Astrocyte of the cerebellum (primary cell): ENCODE measurements around the gene NT5C1A.

Experiments used
- DNase-seq: peaks from one replicate; pipeline ENCODE4 v3.0.0-alpha.2; 2011; ENCODE audit warnings: low read depth
- H3K4me3 ChIP-seq: 2 replicates; pipeline ENCODE4 v1.5.1; 2011; ENCODE audit warnings: mild to moderate bottlenecking, low read depth, low read length, moderate library complexity
- in situ Hi-C: cut with HindIII; loops from 2 replicates; pipeline ENCODE4 v1.10.0; 2017; ENCODE audit warnings: low sequenced_read_pairs
- TF ChIP-seq, protein P1 (sequence below): IDR thresholded peaks from 2 replicates; pipeline ENCODE4 v1.5.1; 2012; ENCODE audit warnings: low read length, low read depth, moderate library complexity, mild to moderate bottlenecking; ENCODE audit errors: missing control alignments

The NT5C1A gene

GRCh38 chr1:39617488-39618049 is 54.3 kb downstream of the NT5C1A start:
- in situ Hi-C loops, result no loop called here
- no peak overlapping the region for H3K4me3 ChIP-seq
- DNase-seq, result no peak
- TF ChIP-seq, protein P1, sequence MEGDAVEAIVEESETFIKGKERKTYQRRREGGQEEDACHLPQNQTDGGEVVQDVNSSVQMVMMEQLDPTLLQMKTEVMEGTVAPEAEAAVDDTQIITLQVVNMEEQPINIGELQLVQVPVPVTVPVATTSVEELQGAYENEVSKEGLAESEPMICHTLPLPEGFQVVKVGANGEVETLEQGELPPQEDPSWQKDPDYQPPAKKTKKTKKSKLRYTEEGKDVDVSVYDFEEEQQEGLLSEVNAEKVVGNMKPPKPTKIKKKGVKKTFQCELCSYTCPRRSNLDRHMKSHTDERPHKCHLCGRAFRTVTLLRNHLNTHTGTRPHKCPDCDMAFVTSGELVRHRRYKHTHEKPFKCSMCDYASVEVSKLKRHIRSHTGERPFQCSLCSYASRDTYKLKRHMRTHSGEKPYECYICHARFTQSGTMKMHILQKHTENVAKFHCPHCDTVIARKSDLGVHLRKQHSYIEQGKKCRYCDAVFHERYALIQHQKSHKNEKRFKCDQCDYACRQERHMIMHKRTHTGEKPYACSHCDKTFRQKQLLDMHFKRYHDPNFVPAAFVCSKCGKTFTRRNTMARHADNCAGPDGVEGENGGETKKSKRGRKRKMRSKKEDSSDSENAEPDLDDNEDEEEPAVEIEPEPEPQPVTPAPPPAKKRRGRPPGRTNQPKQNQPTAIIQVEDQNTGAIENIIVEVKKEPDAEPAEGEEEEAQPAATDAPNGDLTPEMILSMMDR, result no peak

DNA sequence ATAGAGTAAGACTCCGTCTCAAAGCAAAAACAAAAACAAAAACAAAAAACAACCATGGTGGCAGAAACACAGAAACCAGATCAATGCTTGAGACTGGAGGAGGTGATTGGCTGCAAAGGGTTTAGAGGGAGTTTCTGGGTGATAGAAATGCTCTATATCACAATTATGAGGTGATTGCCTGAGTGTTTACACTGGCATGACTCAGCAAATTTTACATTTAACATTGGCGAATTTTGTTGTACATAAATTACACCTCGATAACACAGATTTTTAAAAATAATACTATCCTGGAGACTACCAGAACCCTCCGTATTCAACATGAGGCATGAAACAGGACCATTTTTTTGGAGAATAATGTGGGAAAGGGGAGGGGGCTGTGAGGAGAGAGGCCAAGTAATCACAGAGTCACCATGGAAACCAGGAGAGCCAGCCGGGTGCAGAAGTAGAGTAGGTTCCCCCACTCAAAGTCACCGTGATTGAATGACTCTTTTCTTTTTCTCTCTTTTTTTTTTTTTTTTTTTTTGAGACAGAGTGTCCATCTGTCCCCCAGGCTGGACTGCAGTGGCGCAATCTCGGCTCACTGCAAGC is 56.7 kb downstream of the NT5C1A start:
- in situ Hi-C loops, result no loop called here
- DNase-seq, result no peak

DNA sequence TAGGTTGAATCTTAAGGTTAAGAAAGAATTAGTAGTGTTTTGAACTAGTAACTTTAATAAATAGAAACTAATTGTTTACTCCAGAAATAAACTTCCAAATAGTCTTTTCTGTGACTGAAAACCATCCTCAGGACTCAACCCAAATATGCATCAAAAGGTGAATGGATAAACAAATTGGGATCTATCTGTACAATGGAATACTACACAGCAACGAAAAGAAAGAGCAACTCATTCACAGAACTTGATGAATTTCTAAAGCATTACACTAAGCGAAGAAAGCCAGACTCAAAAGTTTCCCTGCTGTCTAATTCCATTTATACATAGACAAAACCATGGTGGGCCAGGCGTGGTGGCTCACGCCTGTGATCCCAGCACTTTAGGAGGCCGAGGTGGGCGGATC is 57.4 kb downstream of the NT5C1A start:
- DNase-seq, result no peak
- in situ Hi-C loops, result no loop called here
- no peak overlapping the region for H3K4me3 ChIP-seq
- TF ChIP-seq, protein P1, result no peak

More for the DNA sequence above, 56.7 kb downstream of the NT5C1A start:
- TF ChIP-seq, protein P1, result no peak
- no peak overlapping the region for H3K4me3 ChIP-seq

DNA sequence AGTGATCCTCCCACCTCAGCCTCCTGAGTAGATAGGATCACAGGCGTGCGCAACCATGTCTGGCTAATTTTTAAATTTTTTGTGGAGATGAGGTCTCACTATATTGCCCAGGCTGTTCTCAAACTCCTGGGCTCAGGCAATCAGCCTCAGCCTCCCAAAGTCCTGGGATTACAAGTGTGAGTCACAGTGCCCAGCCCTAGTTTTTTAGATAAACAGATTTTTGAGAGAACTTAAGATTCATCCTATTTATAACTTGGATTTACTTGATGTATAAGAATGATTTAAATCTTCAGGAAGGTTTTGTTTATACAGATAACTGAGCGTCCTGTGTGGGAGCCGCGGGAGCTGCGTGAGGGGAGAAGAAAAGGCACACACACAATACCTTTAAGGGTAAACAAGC is 58.7 kb downstream of the NT5C1A start:
- TF ChIP-seq, protein P1, result no peak
- DNase-seq, result no peak
- H3K4me3 ChIP-seq, result no peak overlapping the region
- in situ Hi-C loops, result no loop called here

DNA sequence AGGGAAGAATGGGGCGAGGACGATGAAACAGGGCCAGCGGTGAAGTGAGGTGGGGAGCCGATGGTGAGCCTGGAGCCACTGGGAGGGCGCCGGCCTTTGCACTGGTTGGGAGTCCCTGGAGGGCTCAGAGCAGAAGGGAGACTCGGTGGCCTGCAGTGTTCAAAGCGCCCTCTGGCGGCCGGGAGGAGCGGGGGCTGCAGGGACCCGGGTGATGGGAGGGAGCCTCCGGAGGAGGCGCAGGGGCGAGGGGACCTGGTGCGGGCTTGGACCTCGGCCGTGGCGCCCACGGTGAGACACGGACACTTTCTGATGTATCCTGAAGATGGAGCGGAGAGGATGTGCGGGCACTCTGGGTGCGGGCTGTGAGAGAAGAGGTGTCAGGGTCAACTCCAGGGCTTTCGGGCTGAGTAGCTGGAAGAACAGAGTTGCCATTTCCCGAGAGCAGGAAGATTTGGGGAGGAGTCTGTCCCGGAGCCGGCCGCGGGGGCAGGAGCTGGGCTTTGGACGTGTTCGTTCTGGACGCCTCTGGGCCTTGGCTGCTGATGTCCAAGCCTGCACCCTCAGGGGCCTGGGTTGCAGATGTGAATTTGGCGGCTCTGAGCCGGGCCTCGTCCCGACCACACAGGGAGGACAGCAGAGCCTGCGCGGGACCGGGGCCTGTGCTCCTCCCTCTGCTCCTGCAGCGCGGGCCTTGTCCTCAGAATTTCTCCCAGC is 62.1 kb downstream of the NT5C1A start:
- H3K4me3 ChIP-seq, result no peak overlapping the region
- in situ Hi-C loops, result no loop called here
- TF ChIP-seq, protein P1, result peak; percentile 47
- DNase-seq, result no peak
